OCI-LY1 (cell line): ENCODE results near the gene MBOAT1.
"Not testable (repeated sequence)": the region's sequence is repeated elsewhere in the genome, so short reads cannot be mapped to it uniquely, and the experiment has no call there.

Experiments used
- H2AFZ ChIP-seq: fragments of 200-600 bp; sonication (generic), shearing (Covaris generic); 2 replicates; pipeline ENCODE4 v1.6.0; 2014; ENCODE audit warnings: antibody characterized with exemption, mild to moderate bottlenecking, low read length
- H3F3A ChIP-seq: fragments of 200-600 bp; sonication (generic), shearing (Covaris generic); 2 replicates; pipeline ENCODE4 v1.6.0; 2014; ENCODE audit warnings: mild to moderate bottlenecking, antibody characterized with exemption, low read length, moderate library complexity; ENCODE audit not compliant: insufficient read depth
- H3K27ac ChIP-seq: fragments of 200-600 bp; sonication (generic); 2 replicates; pipeline ENCODE4 v1.5.1; 2014; ENCODE audit warnings: low read length, mixed run types, mild to moderate bottlenecking, low read depth; ENCODE audit not compliant: poor library complexity, severe bottlenecking
- H3K27me3 ChIP-seq: fragments of 200-600 bp; sonication (generic); 2 replicates; pipeline ENCODE4 v1.6.0; 2014; ENCODE audit warnings: antibody characterized with exemption, mild to moderate bottlenecking, low read length, moderate library complexity; ENCODE audit not compliant: insufficient read depth
- H3K36me3 ChIP-seq: fragments of 200-600 bp; sonication (generic); 2 replicates; pipeline ENCODE4 v1.6.1; 2014; ENCODE audit warnings: mild to moderate bottlenecking, antibody characterized with exemption, low read length, moderate library complexity, mixed read lengths; ENCODE audit not compliant: insufficient read depth
- H3K4me1 ChIP-seq: fragments of 200-600 bp; sonication (generic); 2 replicates; pipeline ENCODE4 v1.5.1; 2014; ENCODE audit warnings: mild to moderate bottlenecking, low read length, moderate library complexity; ENCODE audit not compliant: insufficient read depth, severe bottlenecking
- H3K4me2 ChIP-seq: fragments of 200-600 bp; sonication (generic), shearing (Covaris generic); 2 replicates; pipeline ENCODE4 v1.6.1; 2014; ENCODE audit warnings: low read length
- H3K4me3 ChIP-seq: fragments of 200-600 bp; sonication (generic); 2 replicates; pipeline ENCODE4 v1.5.1; 2014; ENCODE audit warnings: low read length, low read depth, mild to moderate bottlenecking, mixed read lengths; ENCODE audit not compliant: poor library complexity, severe bottlenecking
- H3K79me2 ChIP-seq: fragments of 200-600 bp; shearing (Covaris generic); 2 replicates; pipeline ENCODE4 v1.6.1; 2016; ENCODE audit warnings: mixed run types, low read length, mixed read lengths; ENCODE audit not compliant: insufficient read depth
- H3K9ac ChIP-seq: fragments of 200-600 bp; sonication (generic), shearing (Covaris generic); 2 replicates; pipeline ENCODE4 v1.6.1; 2014; ENCODE audit warnings: mild to moderate bottlenecking, low read length, mixed read lengths
- H3K9me2 ChIP-seq: fragments of 200-600 bp; sonication (generic), shearing (Covaris generic); 2 replicates; pipeline ENCODE4 v1.6.1; 2014; ENCODE audit warnings: low read depth, mild to moderate bottlenecking, low read length, mixed read lengths
- H3K9me3 ChIP-seq: fragments of 200-600 bp; shearing (Covaris generic); 2 replicates; pipeline ENCODE4 v1.6.1; 2014; ENCODE audit warnings: low read length, mixed read lengths
- H4K20me1 ChIP-seq: fragments of 200-600 bp; sonication (generic), shearing (Covaris generic); 2 replicates; pipeline ENCODE4 v1.6.0; 2016; ENCODE audit warnings: mild to moderate bottlenecking, low read length; ENCODE audit not compliant: insufficient read depth
- CTCF ChIP-seq: fragments of 200-600 bp; sonication (generic), shearing (Covaris generic); IDR thresholded peaks from 2 replicates; pipeline ENCODE4 v1.5.1; 2017; ENCODE audit warnings: mild to moderate bottlenecking, antibody characterized with exemption, low read length, moderate library complexity, mixed read lengths
- EZH2 ChIP-seq: fragments of 200-600 bp; sonication (generic), shearing (Covaris generic); IDR thresholded peaks from 2 replicates; pipeline ENCODE4 v1.8.0; 2017; ENCODE audit warnings: borderline replicate concordance, mixed run types, mild to moderate bottlenecking, antibody characterized with exemption, low read length, moderate library complexity, mixed read lengths

The MBOAT1 gene

GRCh38 chr6:20148433-20148832 is 63.8 kb downstream of the MBOAT1 start:
- Histone ChIP-seq H2AFZ (no peak overlapping the region), H3K79me2 (no peaks in the 10 kb centered on the region), H3K9ac (no peak overlapping the region), H3K27ac (no peak overlapping the region), H4K20me1 (no peaks in the 10 kb centered on the region), H3K4me1 (no peaks in the 10 kb centered on the region), H3K9me2 (no peaks in the 10 kb centered on the region), H3K27me3 (no peaks in the 10 kb centered on the region), H3K4me2 (no peak overlapping the region), H3K4me3 (no peak overlapping the region), H3K36me3 (no peaks in the 10 kb centered on the region), H3K9me3 (no peaks in the 10 kb centered on the region), H3F3A (no peaks in the 10 kb centered on the region)
- TF ChIP-seq EZH2: no peak
- TF ChIP-seq CTCF: no peak

GRCh38 chr6:20147469-20147868 is 64.8 kb downstream of the MBOAT1 start:
- Histone ChIP-seq H3K4me3 (no peak overlapping the region), H2AFZ (no peak overlapping the region), H3K4me1 (no peaks in the 10 kb centered on the region), H3K9me2 (no peaks in the 10 kb centered on the region), H3K9me3 (no peaks in the 10 kb centered on the region), H3K79me2 (no peaks in the 10 kb centered on the region), H3K27ac (no peak overlapping the region), H3K4me2 (no peak overlapping the region), H3K9ac (no peak overlapping the region), H3K27me3 (no peaks in the 10 kb centered on the region), H3K36me3 (no peaks in the 10 kb centered on the region), H4K20me1 (no peaks in the 10 kb centered on the region), H3F3A (no peaks in the 10 kb centered on the region)
- TF ChIP-seq EZH2 (no peak), CTCF (no peak)

DNA sequence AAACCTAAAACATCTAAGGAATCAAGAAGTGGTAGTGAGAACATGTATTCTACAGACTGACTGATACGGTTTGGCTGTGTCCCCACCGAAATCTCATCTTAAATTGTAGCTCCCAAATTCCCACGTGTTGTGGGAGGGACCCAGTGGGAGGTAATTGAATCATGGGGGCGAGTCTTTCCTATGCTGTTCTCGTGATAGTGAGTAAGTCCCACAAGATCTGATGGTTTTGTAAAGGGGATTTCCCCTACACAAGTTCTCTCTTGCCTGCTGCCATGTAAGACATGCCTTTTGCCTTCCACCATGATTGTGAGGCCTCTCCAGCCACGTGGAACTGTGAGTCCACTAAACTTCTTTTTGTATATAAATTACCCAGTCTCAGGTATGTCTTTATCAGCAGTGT is 65.4 kb downstream of the MBOAT1 start:
- not testable (repeated sequence) for H3K27ac ChIP-seq, H3K36me3 ChIP-seq, H2AFZ ChIP-seq, H3K4me1 ChIP-seq, H3K79me2 ChIP-seq, H3K9me2 ChIP-seq, H3K27me3 ChIP-seq, H3K9me3 ChIP-seq, H3K4me3 ChIP-seq, H3F3A ChIP-seq, H3K9ac ChIP-seq, H3K4me2 ChIP-seq, H4K20me1 ChIP-seq

- Histone ChIP-seq H3F3A (no peaks in the 10 kb centered on the region), H2AFZ (no peak overlapping the region), H3K9me2 (no peaks in the 10 kb centered on the region), H3K9ac (no peak overlapping the region), H3K9me3 (no peaks in the 10 kb centered on the region), H3K4me1 (no peaks in the 10 kb centered on the region), H3K27me3 (no peaks in the 10 kb centered on the region), H3K4me2 (no peak overlapping the region), H4K20me1 (no peaks in the 10 kb centered on the region), H3K4me3 (no peak overlapping the region), H3K79me2 (no peaks in the 10 kb centered on the region), H3K27ac (no peak overlapping the region), H3K36me3 (no peaks in the 10 kb centered on the region)
- TF ChIP-seq CTCF: no peak
- TF ChIP-seq EZH2: no peak
Observed at GRCh38 chr6:20146291-20146690, 66.0 kb downstream of the MBOAT1 start.
